ENCODE data around the gene KIF25.

KIF25 gene

GRCh38 chr6:168011291-168011690 is 13.8 kb downstream of the KIF25 start:
- H3K36me3 ChIP-seq (ENCODE audit: insufficient read depth, low read length) = no peaks in the 10 kb centered on the region
- no peaks in the 10 kb centered on the region for H3K4me1 ChIP-seq (ENCODE audit: insufficient read depth, low read length, poor library complexity, severe bottlenecking)
- H3K4me2 ChIP-seq (ENCODE audit: low read depth, low read length, poor library complexity, severe bottlenecking) = no peak overlapping the region
- no peak overlapping the region for H3K4me3 ChIP-seq (ENCODE audit: low read length, poor library complexity, severe bottlenecking)
- no peak overlapping the region for H2AFZ ChIP-seq (ENCODE audit: low read length)
- H3K9me3 ChIP-seq (ENCODE audit: insufficient read depth, low read depth, low read length) = peaks cover 19% of the 10 kb centered on the region
- H3K9ac ChIP-seq (ENCODE audit: low read depth, low read length, poor library complexity, severe bottlenecking) = no peak overlapping the region
- no peaks in the 10 kb centered on the region for H3K9me2 ChIP-seq (replicated peaks; ENCODE audit: low read depth, low read length)
- TF ChIP-seq CTCF (conservative IDR thresholded peaks at IDR 0.05; ENCODE audit: low read length) (no peak), EZH2phosphoT487 (IDR thresholded peaks at IDR 0.05; ENCODE audit: borderline replicate concordance) (no peak)
- no peaks in the 10 kb centered on the region for H4K20me1 ChIP-seq (ENCODE audit: insufficient read depth, low read length, poor library complexity, severe bottlenecking)
- no peaks in the 10 kb centered on the region for H3K79me2 ChIP-seq (ENCODE audit: insufficient read depth, low read length)
- H3F3A ChIP-seq (ENCODE audit: low read depth) = no peaks in the 10 kb centered on the region
- no peaks in the 10 kb centered on the region for H3K27me3 ChIP-seq (ENCODE audit: insufficient read depth, low read length, poor library complexity, severe bottlenecking)

GRCh38 chr6:168012431-168013249 is 15.2 kb downstream of the KIF25 start:
- Histone ChIP-seq H3K4me2 (ENCODE audit: low read depth, low read length, poor library complexity, severe bottlenecking) (no peak overlapping the region), H3K9me2 (replicated peaks; ENCODE audit: low read depth, low read length) (no peaks in the 10 kb centered on the region), H3K27me3 (ENCODE audit: insufficient read depth, low read length, poor library complexity, severe bottlenecking) (no peaks in the 10 kb centered on the region), H3K79me2 (ENCODE audit: insufficient read depth, low read length) (no peaks in the 10 kb centered on the region), H3K9ac (ENCODE audit: low read depth, low read length, poor library complexity, severe bottlenecking) (no peak overlapping the region), H3K9me3 (ENCODE audit: insufficient read depth, low read depth, low read length) (peaks cover 19% of the 10 kb centered on the region), H3F3A (ENCODE audit: low read depth) (no peaks in the 10 kb centered on the region), H3K4me3 (ENCODE audit: low read length, poor library complexity, severe bottlenecking) (no peak overlapping the region), H2AFZ (ENCODE audit: low read length) (no peak overlapping the region), H3K36me3 (ENCODE audit: insufficient read depth, low read length) (no peaks in the 10 kb centered on the region), H4K20me1 (ENCODE audit: insufficient read depth, low read length, poor library complexity, severe bottlenecking) (no peaks in the 10 kb centered on the region), H3K4me1 (ENCODE audit: insufficient read depth, low read length, poor library complexity, severe bottlenecking) (no peaks in the 10 kb centered on the region)
- no peak for TF ChIP-seq EZH2phosphoT487 (IDR thresholded peaks at IDR 0.05; ENCODE audit: borderline replicate concordance)
- no peak for TF ChIP-seq CTCF (conservative IDR thresholded peaks at IDR 0.05; ENCODE audit: low read length)

- H2AFZ ChIP-seq (ENCODE audit: low read length) = no peak overlapping the region
- no peaks in the 10 kb centered on the region for H3K36me3 ChIP-seq (ENCODE audit: insufficient read depth, low read length)
- no peaks in the 10 kb centered on the region for H3K4me1 ChIP-seq (ENCODE audit: insufficient read depth, low read length, poor library complexity, severe bottlenecking)
- no peaks in the 10 kb centered on the region for H3K9me2 ChIP-seq (replicated peaks; ENCODE audit: low read depth, low read length)
- no peak overlapping the region for H3K9ac ChIP-seq (ENCODE audit: low read depth, low read length, poor library complexity, severe bottlenecking)
- no peaks in the 10 kb centered on the region for H3K27me3 ChIP-seq (ENCODE audit: insufficient read depth, low read length, poor library complexity, severe bottlenecking)
- no peaks in the 10 kb centered on the region for H3F3A ChIP-seq (ENCODE audit: low read depth)
- no peaks in the 10 kb centered on the region for H3K79me2 ChIP-seq (ENCODE audit: insufficient read depth, low read length)
- no peak overlapping the region for H3K4me3 ChIP-seq (ENCODE audit: low read length, poor library complexity, severe bottlenecking)
- peaks cover 22% of the 10 kb centered on the region for H3K9me3 ChIP-seq (ENCODE audit: insufficient read depth, low read depth, low read length)
- H3K4me2 ChIP-seq (ENCODE audit: low read depth, low read length, poor library complexity, severe bottlenecking) = no peak overlapping the region
- no peaks in the 10 kb centered on the region for H4K20me1 ChIP-seq (ENCODE audit: insufficient read depth, low read length, poor library complexity, severe bottlenecking)
- TF ChIP-seq CTCF (conservative IDR thresholded peaks at IDR 0.05; ENCODE audit: low read length) = no peak
- no peak for TF ChIP-seq EZH2phosphoT487 (IDR thresholded peaks at IDR 0.05; ENCODE audit: borderline replicate concordance)
Observed at GRCh38 chr6:168013250-168013915, 15.9 kb downstream of the KIF25 start.

Data from Loucy (cell line).